AG04449 (cell line): Measurements from ENCODE around the gene ALDH6A1.

Experiments
- CTCF ChIA-PET: fragments of 350-600 bp; formaldehyde crosslinking; extraction: SDS; loops from one replicate; lab custom pipeline; 2021; ENCODE audit warnings: antibody characterized with exemption; lab: Yijun Ruan, JAX
- POLR2A ChIA-PET: fragments of 400-600, 350-600 bp; formaldehyde crosslinking; extraction: SDS; loops from one replicate; lab custom pipeline; 2020; ENCODE audit warnings: antibody characterized with exemption, inconsistent platforms; lab: Yijun Ruan, JAX
- DNase-seq: peaks from one replicate; pipeline ENCODE4 v3.0.0-alpha.2; 2010; ENCODE audit warnings: low read depth, low spot score
- H3K4me3 ChIP-seq: 2 replicates; pipeline ENCODE4 v1.5.1; 2011; ENCODE audit warnings: low read depth, mild to moderate bottlenecking, control low read depth, low read length
- TF ChIP-seq, protein P1 (sequence below): IDR thresholded peaks from one replicate; pipeline ENCODE4 v1.5.1; 2011; ENCODE audit warnings: mild to moderate bottlenecking, moderate library complexity, low read length, control low read depth, inconsistent platforms; ENCODE audit not compliant: insufficient read depth; ENCODE audit errors: missing control alignments

ALDH6A1 gene

DNA sequence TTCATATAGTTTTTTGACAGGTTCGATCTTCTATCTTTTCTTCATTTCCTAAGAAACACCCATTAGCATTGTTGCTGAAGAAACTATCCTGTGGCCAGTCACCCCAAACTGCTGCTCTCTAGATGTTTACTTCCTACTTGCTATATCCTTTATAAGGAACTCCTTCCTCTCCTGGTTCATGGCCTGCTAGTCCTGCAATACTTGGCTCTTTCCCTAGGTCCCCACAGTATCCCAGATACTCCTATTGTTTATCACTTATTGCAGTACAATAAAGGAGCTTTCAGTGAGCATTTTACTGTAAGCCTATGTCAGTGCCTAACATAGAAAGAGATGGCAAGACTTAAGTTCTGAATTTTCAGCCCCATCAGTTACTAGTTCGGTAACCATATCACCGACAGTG, 2.8 kb downstream of the ALDH6A1 start:
- no peak overlapping the region for H3K4me3 ChIP-seq
- POLR2A ChIA-PET: no interaction called here
- CTCF ChIA-PET: no interaction called here

DNA sequence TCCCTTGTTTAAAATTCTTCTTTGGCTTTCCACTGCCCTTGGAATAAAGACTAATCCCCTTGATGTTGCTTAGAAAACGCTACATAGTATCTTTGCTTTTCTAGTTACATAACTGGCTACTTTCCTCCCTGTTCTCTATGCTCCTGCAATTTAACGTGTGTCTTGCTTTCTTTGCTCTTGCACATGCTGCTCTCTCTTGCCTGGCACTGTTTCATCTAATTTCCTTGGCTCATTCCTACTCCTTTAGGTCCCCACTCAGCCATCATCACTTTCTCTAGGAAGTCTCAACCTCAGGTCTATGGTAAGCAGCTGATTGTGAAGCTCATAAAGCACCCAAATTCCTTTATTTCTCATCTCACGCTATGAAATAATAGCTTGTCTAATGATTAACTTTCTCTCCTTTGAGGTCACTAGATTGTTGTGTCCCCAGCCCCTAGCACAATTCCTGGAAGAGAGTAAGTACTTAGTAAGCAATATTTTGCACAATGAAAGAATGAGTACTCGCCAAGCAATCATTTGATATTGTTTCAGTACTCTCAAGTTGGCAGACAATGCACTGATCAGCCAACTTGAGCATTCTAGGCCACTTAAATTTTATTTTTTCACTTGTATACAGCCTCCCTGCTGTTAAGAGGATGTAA, 3.3 kb downstream of the ALDH6A1 start:
- no peak for DNase-seq
- TF ChIP-seq, protein P1, sequence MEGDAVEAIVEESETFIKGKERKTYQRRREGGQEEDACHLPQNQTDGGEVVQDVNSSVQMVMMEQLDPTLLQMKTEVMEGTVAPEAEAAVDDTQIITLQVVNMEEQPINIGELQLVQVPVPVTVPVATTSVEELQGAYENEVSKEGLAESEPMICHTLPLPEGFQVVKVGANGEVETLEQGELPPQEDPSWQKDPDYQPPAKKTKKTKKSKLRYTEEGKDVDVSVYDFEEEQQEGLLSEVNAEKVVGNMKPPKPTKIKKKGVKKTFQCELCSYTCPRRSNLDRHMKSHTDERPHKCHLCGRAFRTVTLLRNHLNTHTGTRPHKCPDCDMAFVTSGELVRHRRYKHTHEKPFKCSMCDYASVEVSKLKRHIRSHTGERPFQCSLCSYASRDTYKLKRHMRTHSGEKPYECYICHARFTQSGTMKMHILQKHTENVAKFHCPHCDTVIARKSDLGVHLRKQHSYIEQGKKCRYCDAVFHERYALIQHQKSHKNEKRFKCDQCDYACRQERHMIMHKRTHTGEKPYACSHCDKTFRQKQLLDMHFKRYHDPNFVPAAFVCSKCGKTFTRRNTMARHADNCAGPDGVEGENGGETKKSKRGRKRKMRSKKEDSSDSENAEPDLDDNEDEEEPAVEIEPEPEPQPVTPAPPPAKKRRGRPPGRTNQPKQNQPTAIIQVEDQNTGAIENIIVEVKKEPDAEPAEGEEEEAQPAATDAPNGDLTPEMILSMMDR: no peak
- POLR2A ChIA-PET: no interaction called here
- CTCF ChIA-PET: no interaction called here
- H3K4me3 ChIP-seq: no peak overlapping the region

More for the DNA sequence above, 2.8 kb downstream of the ALDH6A1 start:
- TF ChIP-seq, protein P1: no peak
- no peak for DNase-seq

DNA sequence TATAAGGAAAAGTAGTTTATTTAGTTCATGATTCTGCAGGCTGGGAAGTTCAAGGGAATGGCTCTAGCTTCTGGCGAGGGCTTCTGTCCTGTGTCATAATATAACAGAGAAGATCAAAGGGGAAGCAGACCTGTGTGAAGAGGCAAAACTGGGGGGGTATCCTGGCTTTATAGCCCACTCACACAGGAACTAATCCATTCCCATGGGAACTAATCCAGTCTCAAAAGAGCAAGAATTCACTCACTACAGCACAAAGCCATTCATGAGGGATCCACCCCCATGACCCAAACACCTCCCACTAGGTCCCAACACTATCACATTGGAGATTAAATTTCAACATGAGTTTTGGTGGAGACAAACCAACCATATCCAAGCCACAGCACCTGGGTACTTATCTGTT, 6.9 kb downstream of the ALDH6A1 start:
- no peak overlapping the region for H3K4me3 ChIP-seq
- TF ChIP-seq, protein P1: no peak
- ChIA-PET POLR2A (no interaction called here), CTCF (no interaction called here)
- no peak for DNase-seq

DNA sequence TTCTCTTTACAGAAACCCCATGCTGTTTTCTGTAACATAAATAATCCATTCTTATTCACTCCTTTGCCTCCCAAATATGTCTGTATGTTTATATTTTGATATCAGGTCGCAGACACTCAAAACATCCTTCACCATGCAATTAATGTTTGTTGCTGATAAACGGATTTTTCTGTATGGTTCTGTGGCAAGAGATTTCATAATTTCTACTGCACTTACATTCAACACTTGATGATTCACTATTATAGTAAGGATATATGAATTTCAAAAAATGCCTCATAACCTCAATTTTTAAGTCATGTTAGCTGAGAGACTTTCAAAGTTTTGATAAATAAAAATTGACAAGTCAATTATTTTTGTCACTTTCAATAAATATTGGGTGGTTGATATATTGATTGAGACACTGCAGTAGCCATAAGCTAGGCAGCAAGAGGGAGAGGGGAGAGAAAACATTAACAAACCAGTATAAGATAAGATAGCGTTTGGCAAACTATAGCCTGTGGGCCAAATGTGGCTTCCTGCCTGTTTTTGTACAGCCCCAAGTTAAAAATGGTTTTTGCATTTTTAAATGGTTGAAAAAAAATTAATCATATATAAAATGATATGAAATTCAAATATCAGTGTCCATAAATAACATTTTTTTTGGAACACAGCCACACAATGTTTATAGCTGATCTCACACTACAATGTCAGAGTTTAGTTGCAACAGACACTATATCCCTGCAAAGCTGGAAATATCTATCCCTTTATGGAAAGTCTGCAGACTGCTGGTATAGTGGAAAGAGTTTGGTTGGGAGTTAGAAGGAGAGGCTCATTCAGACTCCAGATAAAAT, 18.3 kb downstream of the ALDH6A1 start:
- TF ChIP-seq, protein P1: no peak
- POLR2A ChIA-PET: no interaction called here
- no peak overlapping the region for H3K4me3 ChIP-seq
- CTCF ChIA-PET: interaction anchor here (1.8 to 2.3 kb wide), 2 partner anchors 17 to 29 kb away, joined by 5 to 6 read pairs; no protein-coding TSS in a partner anchor
- no peak for DNase-seq

- no peak overlapping the region for H3K4me3 ChIP-seq
- ChIA-PET CTCF (interaction anchor here (2.3 kb wide), 1 partner anchor 16 kb away, joined by 6 read pairs; no protein-coding TSS in a partner anchor), POLR2A (no interaction called here)
- no peak for DNase-seq
- TF ChIP-seq, protein P1: no peak
Observed at GRCh38 chr14:74064883-74065282, 19.4 kb downstream of the ALDH6A1 start.

DNA sequence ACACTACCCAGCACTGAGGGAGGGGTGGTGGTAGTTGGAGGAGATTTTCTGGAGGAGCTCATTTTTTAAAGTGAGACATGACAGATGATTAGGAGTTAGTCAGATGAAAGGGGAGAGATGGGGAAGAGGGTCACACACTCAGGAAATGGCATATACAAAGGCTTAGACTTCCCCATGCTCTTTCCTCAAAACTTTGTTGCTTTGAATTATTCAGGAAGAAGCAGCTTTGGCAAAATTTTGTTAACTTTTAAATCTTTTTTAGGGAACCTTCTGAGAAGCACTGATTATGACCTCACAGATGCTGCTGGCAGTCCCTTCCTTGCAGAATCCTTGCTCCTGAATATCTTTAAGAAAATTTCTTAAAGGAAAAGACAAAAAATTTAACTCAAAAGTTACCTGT, 19.8 kb downstream of the ALDH6A1 start:
- H3K4me3 ChIP-seq: no peak overlapping the region
- DNase-seq: no peak
- TF ChIP-seq, protein P1: no peak
- ChIA-PET CTCF (no interaction called here), POLR2A (no interaction called here)
